T-helper 2 cell treated with Interferon-gamma antibody and Interleukin-4, amounts not matched to agents 100 ng/mL and 5 ng/mL, for 36 hours (primary cell): ENCODE measurements around the gene GREM2. TPM values are rescaled to one million over a fixed set of nuclear protein-coding genes. Genes with fewer than 3 reads are reported as not detected.

Experiments used
- intact Hi-C: fragments of 100-400 bp; cut with micrococcal nuclease; formaldehyde crosslinking; loops from one replicate; pipeline ENCODE4 v1.15.1; 2023
- total RNA-seq: library from RNA; stranded (reverse); gene quantifications from 2 replicates; pipeline ENCODE4 v1.2.3, GENCODE V29; 2022

The GREM2 gene
- total RNA-seq, 1 donor from 2014 or later, result not detected

DNA sequence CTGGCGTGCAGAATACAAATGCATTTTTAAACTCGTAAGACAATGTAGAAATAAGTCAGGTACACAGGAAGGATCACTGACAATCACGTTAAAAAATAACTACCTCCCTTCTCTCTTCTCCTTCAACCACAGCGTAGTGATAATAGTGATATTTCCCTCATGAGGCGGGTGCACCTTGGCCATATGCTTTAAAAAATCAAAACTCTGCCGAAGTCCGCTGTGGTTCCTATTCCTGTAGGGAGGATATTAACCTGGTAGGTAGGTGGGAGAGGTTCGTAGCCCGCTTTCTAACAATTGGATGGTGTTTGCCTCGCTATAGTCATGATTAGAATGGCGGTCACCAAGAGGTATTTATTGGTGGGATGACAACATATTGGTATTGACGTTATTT lies 732 bp downstream of the GREM2 start:
- intact Hi-C loops, result loop anchor here (5.0 to 10.0 kb wide), 2 partner anchors 156 to 419 kb away; no protein-coding TSS in a partner anchor

DNA sequence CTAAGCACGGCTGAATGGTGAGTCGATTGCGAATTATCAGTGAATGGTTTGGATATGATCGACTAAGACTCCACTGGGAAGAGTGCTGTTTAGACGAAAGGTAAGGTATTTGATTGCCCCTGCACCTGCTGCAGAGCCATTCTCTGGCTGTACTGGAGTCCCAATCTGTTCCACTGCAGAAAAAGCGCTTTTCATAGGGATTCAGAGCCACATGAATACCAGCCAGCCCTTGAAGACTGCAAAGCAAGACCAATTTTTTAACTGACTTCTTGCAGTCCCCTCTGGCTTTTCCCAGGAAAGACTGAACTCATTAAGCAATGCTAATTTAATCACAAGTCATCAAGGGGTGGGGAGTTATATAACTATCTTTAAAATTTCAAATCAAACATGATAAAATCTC lies 1.3 kb downstream of the GREM2 start:
- intact Hi-C loops, result loop anchor here (5.0 to 10.0 kb wide), 2 partner anchors 156 to 418 kb away; no protein-coding TSS in a partner anchor

DNA sequence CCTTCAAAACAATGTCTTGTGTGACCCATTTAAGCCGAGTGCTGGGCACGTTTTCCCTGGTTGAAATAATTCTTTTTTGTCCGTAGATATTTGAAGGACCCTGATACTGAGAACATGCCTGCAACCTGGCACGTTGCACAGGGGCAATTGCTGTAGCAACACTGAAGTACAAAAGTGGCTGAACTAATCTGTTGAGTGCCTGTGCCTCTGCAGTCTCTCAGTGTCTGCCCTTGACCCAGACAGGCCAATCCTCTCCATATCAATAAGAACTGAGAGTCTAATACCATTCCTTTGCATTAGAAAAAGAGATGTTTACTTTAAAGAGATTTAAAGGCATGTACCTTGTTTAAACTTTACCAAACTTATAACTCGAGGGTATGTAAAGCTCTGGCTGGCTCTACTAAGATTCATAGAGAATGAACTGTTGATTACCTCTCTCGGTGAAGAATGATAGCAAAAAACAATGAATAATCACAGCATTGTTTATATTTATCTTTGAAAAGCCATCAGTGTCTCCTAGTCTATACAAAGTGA lies 2.4 kb downstream of the GREM2 start:
- intact Hi-C loops, result loop anchor here (5.0 to 10.0 kb wide), 2 partner anchors 155 to 417 kb away; no protein-coding TSS in a partner anchor

DNA sequence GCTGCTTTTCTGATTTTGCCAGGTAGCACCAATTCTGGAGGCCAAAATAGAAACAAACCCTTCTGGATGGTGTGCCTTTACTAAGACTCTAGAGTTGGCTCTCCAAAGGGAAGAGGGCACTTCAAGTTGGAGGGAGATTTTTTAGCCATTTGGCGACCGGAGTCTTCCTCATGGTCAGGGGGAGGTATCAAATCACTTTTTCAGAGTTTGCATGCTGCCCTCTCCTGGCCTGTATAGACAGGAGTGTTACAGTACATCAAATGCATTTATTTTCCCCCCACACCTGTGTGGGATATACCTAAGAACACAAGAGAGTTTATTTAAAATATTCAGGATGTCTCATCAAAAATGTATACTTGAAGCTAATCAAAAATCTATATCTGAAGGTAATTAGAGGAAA lies 3.2 kb downstream of the GREM2 start:
- intact Hi-C loops, result no loop called here

DNA sequence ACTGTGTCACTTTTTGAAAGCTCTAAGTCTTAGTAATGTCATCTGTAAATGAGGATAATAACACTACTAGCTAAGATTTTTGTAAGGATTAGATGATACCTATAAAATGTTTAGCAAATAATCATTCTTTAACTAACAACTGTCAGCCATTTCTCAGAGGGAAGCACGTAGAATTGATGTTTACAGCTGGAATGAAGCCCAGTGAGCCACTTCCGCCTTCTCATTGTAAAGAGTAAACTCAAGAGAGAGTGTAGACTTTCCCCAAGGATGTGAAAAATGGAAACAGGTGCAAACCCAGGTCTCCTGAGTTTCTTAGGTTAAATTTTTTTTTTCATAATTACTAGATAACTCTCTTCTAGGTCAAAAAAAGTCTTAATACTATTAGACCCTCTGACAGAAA lies 4.9 kb downstream of the GREM2 start:
- intact Hi-C loops, result no loop called here

DNA sequence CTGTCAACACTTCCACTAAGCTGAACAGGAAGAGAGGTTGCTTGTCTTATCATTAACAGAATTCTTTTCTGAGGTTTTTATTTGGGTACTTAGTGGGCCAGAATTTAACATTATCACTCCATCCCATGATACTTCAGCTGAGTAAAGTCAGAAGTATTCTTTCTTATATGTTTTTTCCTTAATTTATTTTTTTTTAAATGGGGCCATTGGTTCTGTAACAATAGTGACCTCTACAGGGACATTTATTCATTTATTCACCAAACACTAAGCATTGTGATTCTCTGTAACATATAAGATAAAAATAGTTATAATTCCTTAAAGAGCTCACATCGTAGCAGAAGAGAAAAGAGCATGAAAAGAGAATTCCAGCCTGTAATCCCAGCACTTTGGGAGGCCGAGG lies 9.8 kb downstream of the GREM2 start:
- intact Hi-C loops, result no loop called here

DNA sequence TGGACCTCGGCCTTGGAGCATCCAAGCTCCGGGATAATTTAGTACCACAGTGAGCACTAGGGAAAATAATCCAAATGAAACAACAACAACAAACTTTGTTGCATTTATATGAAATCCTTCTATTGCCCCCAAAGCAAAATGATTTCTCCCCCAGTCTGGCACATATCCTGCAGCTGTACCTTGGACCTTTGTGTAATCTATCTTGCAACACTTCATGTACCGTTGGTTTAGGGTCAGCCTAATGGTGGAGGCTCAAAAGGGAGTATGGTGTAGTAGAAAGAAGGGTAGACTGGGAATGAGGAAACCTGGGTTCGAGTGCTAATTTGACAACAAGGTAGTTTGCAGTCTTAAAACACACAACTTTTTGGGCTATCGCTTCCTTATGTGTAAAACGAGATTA lies 12.1 kb downstream of the GREM2 start:
- intact Hi-C loops, result no loop called here

DNA sequence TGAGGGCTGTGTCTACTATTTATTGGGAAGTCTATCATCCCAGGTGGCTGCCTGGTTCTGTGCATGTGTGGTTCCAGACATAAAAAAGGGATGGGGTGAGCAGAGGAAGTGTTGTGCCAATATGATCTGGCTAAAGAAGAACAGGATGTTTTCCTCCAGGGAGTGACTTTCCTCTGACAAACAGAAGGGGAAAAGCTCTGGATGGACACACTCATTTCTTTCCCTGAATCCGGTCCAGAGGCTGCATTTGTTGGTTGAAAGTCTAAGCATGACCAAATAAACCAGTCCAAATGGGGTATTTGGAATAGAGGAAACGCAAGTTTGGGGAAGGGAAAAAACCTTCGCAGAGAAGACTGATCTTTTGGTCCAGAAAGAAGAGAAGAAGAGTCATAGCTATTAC lies 12.7 kb downstream of the GREM2 start:
- intact Hi-C loops, result no loop called here

DNA sequence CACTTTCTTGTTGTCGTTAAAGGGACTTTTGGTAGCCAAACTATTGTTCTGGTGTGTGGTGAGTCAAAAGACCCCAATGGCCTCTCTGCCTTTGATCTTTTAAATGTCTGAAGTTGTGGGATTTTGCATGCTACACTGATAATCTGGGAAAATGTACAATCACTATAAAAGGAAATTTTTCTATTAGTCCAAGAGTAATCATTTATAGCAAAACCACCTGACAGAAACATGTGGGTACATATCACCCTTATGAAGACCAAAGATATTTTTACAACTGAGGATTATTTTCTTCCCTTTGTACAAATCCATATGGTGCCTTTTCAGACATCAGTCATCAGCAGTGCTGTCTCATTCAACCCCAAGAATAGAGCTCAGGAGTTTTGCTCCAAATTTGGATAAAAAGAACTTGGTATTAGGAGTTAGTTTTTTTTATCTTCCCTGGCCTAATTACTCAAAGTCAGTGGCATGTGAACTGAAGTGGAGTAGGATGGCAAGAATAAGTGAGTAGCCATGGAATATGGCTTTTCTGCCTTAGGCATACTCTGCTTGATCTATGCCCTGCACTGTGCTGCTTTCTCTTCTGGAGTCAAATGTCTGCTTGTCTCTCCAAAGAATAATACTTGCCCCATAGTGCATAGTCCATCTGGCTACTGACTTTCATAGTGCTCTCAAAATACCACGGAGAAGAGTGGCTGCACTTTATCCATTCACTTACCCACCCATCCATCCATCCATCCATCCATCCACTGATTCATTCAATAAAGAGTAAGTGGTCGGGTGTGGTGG lies 13.5 kb downstream of the GREM2 start:
- intact Hi-C loops, result no loop called here

DNA sequence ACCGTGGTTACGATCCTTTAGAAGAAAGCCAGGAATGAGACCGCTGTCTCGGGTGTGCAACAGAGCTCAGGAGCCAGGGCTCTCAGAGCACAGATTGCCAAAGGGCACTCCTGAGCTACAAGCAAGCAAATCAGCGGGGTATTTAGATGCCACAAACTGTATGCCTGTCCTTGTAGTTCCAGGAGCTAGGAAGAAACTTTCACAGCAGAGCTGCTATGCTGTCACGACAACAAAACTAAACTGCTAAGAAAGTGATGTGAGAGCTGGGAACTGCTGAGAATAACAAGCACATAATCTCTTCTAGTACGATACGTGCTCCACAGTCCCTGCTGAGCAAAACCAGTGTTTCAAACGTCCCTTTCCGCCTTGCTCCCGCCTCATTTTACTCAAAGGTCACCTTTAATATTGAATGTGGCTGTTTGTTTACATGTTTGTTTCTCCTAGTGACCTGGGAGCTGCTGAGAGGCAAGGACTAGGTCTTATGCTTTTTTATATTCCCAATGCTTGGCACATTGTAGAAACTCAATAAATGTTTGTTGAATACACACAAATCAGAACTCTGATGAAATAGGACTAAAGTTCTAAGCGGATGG lies 14.7 kb downstream of the GREM2 start:
- intact Hi-C loops, result no loop called here

DNA sequence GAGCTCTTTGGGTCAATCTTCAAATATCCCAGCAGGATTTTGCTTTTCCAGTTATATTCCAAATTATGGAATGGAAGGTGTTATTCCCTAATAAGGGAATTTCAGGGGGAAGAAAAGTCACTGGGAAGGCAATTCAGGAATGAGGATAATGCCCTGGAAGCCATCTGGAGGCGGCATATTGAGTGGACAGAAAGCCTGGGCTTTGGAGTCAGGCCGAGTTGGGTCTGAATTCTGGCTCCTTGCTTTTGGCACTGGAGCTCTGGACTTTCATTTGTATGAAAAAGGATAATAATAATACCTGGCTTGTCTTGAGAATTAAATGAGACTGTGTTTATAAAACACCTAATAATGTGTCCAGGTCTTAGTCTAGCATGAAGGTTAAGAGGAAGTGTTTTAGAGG lies 16.5 kb downstream of the GREM2 start:
- intact Hi-C loops, result no loop called here

DNA sequence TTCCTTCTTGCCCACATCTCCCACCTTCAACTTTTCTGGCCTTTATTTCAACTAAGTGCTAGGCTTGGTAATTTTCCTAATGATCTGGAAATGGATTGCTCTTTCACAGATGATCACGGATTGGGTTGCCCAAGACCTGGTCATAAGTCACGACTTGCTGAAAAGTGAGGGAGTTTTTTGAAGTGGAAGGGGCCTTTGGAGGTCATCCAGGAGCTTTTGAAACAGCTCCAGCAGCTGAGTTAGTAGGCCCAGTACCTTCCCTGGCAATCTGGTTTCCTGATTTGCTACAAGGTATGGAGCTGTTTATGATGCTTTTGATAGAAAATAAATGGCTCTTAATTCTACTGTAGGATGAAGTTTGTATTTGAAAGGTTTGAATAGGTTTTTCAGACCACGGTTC lies 20.4 kb downstream of the GREM2 start:
- intact Hi-C loops, result no loop called here

DNA sequence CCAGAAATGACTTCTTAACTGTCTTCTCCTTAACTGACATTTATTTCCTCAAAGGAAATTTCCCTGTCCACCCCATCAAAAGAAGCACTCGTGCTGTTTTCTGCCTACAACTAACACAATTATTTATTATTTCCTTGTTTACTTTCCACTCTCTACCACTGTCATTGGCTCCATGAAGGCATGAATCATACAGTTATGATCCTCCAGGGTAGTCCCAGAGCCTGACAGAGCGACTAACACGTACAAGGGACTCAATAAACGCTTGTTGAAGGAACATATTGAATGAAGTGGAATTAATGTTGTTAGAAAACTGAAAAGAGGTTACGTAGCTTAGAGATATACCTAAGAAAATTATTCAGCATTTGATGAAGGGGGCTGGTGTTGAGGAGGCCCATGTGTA lies 20.9 kb downstream of the GREM2 start:
- intact Hi-C loops, result no loop called here

DNA sequence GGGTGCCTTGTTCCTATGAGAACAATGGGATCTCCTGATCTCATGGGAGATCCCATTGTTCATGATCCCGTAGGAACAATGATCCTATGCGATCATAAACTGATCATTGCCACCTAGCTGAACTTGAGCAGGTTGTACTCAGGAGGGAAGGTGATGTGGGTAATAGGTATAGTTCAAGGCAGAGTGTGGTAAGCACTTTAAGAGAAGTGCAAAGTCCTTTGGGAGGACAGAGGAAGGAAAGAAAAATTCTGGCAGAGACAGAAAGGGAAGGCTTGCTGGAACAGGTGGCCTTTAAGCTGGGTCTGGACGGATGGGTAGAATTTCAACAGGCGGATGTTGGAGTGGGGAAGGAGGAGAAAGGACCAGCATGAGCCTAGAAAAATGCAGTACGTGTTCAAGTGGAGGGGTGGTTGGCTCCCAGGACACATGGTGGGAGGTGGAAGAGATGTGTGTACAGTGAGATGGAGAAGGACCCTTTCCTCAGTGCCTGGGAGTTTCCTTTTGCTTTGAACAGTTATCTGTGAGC lies 22.3 kb downstream of the GREM2 start:
- intact Hi-C loops, result no loop called here

DNA sequence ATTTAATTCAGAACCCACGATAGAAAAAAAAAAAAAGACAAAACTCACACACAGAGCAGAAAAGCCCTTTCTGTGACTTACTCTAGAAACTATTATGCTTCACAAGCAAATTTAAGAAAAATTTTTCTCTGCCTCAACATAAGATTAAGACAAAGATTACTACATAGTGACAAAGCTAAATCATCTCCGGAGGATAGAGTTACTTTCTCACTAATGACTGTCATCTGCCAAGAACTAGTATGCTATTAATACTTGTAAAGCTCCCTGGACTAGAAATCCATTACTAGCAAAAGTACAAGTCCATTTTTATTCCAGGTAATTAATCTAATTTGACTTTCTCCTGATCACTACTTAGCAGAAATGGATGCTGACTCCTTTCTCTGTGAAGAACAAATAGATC lies 25.9 kb downstream of the GREM2 start:
- intact Hi-C loops, result no loop called here

DNA sequence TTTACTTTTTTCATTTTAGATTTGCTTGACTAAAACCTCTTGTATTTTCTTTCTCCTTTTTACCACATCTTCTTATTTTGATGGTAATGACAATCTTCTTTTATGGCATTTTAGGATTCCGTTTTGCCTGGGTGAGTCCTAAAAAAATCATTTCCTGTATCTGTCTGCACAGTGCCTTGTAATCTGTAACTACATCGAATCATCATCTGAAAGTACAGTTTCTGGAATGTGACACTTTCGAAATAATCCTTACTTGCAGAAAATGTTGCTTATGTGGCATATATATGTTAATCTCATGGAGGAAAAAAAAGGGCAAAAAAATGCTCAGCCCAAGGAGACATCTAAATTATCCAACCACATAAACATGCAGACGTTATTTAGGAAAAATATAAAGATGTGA lies 29.0 kb downstream of the GREM2 start:
- intact Hi-C loops, result no loop called here

DNA sequence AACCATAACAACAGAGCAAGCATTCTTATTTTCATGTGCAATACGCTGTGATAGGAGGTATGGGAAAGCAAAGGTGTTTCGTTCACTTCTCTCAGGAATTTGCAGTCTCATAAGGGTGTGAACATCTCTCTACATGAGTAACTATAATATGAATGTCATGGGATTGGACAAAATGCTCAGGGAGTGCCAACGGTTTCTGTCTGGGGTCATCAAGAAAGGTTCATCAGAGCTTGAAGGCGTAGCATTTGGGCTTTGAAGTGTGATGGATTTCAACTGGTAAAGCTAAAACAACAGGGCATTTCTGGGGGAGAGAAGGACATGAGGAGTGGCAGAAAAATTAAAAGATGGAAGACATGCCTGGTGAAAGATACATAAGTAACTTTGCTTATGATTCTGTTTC lies 32.4 kb downstream of the GREM2 start:
- intact Hi-C loops, result no loop called here

DNA sequence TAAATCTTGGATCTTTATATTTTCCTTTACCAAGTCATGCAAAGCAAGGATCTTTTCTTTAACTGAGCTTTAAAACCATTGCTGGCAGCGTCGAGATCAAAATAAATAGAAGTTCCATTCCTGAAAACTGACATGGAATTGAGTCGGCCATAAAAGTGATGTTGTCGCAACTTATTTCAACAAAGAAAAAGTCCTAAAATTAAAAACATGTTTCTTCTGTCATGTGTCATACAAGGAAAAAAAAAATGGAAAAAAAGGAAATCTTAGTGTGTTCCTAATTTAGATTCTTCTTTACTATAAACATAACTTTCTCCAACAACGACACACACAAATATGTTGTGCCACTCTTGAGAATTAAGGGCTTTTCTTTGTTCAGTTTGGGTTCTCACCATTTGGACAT lies 34.9 kb downstream of the GREM2 start:
- intact Hi-C loops, result no loop called here

DNA sequence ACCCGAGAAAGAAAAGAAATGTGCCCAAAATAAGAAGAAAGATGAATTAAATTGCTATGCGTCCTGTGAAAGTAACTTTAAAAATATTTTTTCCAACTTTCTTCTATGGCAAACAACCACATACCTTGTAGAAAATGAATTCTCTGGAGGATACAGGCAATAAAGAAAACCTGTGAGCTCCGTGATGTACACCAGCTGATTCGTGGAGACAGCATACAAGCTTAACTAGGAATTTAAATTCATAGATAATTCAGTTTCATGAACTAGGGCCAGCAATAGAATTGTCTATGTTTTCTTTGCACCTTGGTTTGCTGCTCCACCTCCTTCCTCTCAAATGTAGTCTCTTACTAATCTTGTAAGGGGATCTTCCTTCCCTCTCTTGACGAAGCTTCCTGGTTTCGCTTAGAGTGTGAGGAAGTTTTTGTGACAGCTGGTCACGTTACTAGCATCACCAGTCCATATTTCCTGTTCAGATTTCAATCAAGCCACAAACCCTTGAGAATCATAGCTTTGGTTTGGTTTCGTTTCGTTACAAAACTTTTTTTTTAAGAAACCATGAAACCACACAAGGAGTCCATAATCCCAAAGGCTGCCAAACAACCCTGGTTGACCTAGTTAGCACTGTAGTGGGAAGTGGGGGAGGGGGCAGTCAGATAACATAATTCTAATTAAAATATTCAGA lies 35.8 kb downstream of the GREM2 start:
- intact Hi-C loops, result no loop called here

DNA sequence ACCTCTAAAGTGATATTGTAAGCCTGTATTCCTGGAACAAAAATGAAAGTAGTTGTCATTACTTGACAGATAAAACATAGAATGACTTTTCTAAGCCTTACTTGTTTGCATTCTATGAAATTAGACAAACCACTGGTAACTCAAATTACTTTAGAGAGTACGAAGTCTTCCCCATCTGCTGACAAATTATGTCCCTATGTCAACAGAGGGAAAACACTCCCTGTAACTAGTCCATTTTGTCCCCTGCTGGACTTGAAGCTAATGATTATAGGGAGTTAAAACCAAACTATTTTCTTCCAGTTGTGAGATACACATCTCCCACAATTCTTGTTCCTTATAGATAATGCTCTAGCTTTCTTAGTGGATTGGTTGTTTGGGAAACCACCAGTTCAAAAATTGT lies 39.6 kb downstream of the GREM2 start:
- intact Hi-C loops, result no loop called here

DNA sequence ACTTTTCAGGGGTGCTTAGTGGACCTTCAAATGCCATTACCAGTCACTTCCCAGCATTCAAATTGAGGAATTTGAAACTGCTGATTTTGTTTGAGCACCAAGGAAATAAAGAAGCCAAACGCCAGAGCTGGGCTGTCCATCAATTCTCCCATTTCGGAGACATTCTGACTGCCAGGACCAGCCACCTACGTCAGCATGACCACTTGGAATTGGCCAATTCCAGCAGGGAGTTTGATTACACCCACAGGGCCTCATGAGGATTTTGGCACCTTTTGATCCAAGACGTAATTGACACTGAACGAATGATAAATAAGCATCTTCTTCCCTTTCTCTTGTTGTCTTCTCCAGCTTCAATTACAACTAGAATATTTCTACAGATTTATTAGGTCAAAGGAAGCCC lies 40.2 kb downstream of the GREM2 start:
- intact Hi-C loops, result no loop called here

DNA sequence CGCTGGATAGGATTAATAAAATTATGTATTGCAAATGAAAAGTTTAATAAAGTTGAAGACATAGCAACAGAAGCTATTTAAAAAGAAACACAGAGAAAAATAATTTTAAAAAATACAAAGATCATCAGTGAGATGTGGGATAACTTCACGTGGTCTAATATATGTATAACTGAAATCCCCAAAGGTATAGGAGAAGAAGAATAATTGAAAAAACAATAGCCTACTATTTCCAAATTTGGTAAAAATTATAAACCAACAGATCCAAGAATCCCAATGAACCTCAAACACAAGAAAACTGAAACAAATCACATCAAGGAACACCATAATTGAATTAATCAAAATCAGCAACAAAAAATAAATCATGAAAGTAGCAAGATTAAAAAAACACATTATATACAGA lies 44.9 kb downstream of the GREM2 start:
- intact Hi-C loops, result no loop called here
